Ascending aorta (tissue), 2 donors: ENCODE results near the gene SLC38A9. TPM values are rescaled to one million over a fixed set of nuclear protein-coding genes. Genes with fewer than 3 reads are reported as not detected.
"Not testable (repeated sequence)": the region's sequence is repeated elsewhere in the genome, so short reads cannot be mapped to it uniquely, and the experiment has no call there.

Experiments
- DNase-seq, 2 donors: peaks; one replicate each; pipeline ENCODE4 v3.0.0-alpha.2; 2019; ENCODE audit warnings: low spot score in 2 of 2
- H3K27ac ChIP-seq, 2 donors: fragments of 200-600 bp; sonication (generic); one replicate each; pipeline ENCODE4 v1.5.1; 2016 to 2017; ENCODE audit warnings: mild to moderate bottlenecking in 1 of 2
- H3K27me3 ChIP-seq: fragments of 200-600 bp; sonication (generic); one replicate; pipeline ENCODE4 v1.5.1; 2017
- H3K36me3 ChIP-seq, 2 donors: fragments of 200-600 bp; sonication (generic); one replicate each; pipeline ENCODE4 v1.5.1; 2016
- H3K4me1 ChIP-seq, 2 donors: fragments of 200-600 bp; sonication (generic); one replicate each; pipeline ENCODE4 v1.5.1; 2016 to 2017; ENCODE audit warnings: mild to moderate bottlenecking in 1 of 2
- H3K4me3 ChIP-seq, 2 donors: fragments of 200-600 bp; sonication (generic); one replicate each; pipeline ENCODE4 v1.5.1; 2016 to 2017; ENCODE audit warnings: mild to moderate bottlenecking in 1 of 2
- H3K9me3 ChIP-seq, 2 donors: fragments of 200-600 bp; sonication (generic); one replicate each; pipeline ENCODE4 v1.5.1; 2016
- CTCF ChIP-seq, 3 experiments: fragments of 200-600 bp in 2 of 3; fragments of 450-650 bp in 1 of 3; sonication (generic) in 2 of 3; IDR thresholded peaks; one replicate each; pipeline ENCODE4 v1.5.1; 2016 to 2019; ENCODE audit warnings: antibody characterized with exemption in 3 of 3, mild to moderate bottlenecking in 1 of 3, moderate library complexity in 1 of 3
- intact Hi-C: fragments of 100-400 bp; cut with DNase I; formaldehyde crosslinking; loops from one replicate; pipeline ENCODE4 v1.15.1; 2023
- total RNA-seq: library from RNA; depleted of rRNA; stranded (reverse); fragments of >200 nt; gene quantifications from one replicate; pipeline ENCODE4 v1.1.0, GENCODE V29; 2016

Gene SLC38A9
- total RNA-seq, 1 donor from 2014 or later, result 1.8 TPM

- intact Hi-C loops, result no loop called here
- Histone ChIP-seq H3K9me3 (no peaks in the 10 kb centered on the region), H3K4me3 (no peak overlapping the region), H3K36me3 (peaks cover 5 to 13% of the 10 kb centered on the region in 2 donors), H3K27ac (no peak overlapping the region), H3K4me1 (peaks cover 2 to 5% of the 10 kb centered on the region in 2 donors), H3K27me3 (no peaks in the 10 kb centered on the region)
- no peak for TF ChIP-seq CTCF (IDR thresholded peaks at IDR 0.05)
- DNase-seq, result no peak
Measured at GRCh38 chr5:55706230-55706629, 5.9 kb downstream of the SLC38A9 start.

- intact Hi-C loops, result no loop called here
- Histone ChIP-seq H3K27me3 (no peaks in the 10 kb centered on the region), H3K27ac (no peak overlapping the region), H3K36me3 (peaks cover 5 to 8% of the 10 kb centered on the region in 2 donors), H3K9me3 (no peaks in the 10 kb centered on the region), H3K4me1 (no peaks in the 10 kb centered on the region), H3K4me3 (no peak overlapping the region)
- no peak for TF ChIP-seq CTCF (IDR thresholded peaks at IDR 0.05)
- DNase-seq, result no peak
Measured at GRCh38 chr5:55702598-55703345, 9.4 kb downstream of the SLC38A9 start.

GRCh38 chr5:55701462-55702103 lies 10.5 kb downstream of the SLC38A9 start:
- Histone ChIP-seq H3K9me3 (no peaks in the 10 kb centered on the region), H3K27ac (no peak overlapping the region), H3K4me3 (no peak overlapping the region), H3K4me1 (no peaks in the 10 kb centered on the region), H3K36me3 (peaks cover 0 to 8% of the 10 kb centered on the region in 2 donors), H3K27me3 (no peaks in the 10 kb centered on the region)
- no peak for DNase-seq
- intact Hi-C loops, result no loop called here
- TF ChIP-seq CTCF (IDR thresholded peaks at IDR 0.05), result no peak

- DNase-seq, result no peak
- Histone ChIP-seq H3K27ac (no peak overlapping the region), H3K27me3 (no peaks in the 10 kb centered on the region), H3K4me3 (no peak overlapping the region), H3K36me3 (peaks cover 0 to 8% of the 10 kb centered on the region in 2 donors), H3K4me1 (no peaks in the 10 kb centered on the region), H3K9me3 (no peaks in the 10 kb centered on the region)
- intact Hi-C loops, result no loop called here
- TF ChIP-seq CTCF (IDR thresholded peaks at IDR 0.05), result no peak
Measured at GRCh38 chr5:55700745-55701144, 11.4 kb downstream of the SLC38A9 start.

GRCh38 chr5:55699041-55699688 lies 13.0 kb downstream of the SLC38A9 start:
- Histone ChIP-seq H3K4me3 (no peak overlapping the region), H3K9me3 (no peaks in the 10 kb centered on the region), H3K4me1 (no peaks in the 10 kb centered on the region), H3K27me3 (no peaks in the 10 kb centered on the region), H3K27ac (no peak overlapping the region), H3K36me3 (peaks cover 0 to 8% of the 10 kb centered on the region in 2 donors)
- TF ChIP-seq CTCF (IDR thresholded peaks at IDR 0.05), result no peak
- DNase-seq, result no peak
- intact Hi-C loops, result no loop called here

- H3K27ac ChIP-seq, H3K36me3 ChIP-seq, H3K9me3 ChIP-seq, H3K4me1 ChIP-seq, intact Hi-C loops, H3K27me3 ChIP-seq, DNase-seq, H3K4me3 ChIP-seq: not testable (repeated sequence)
Measured at GRCh38 chr5:55696704-55697103, 15.4 kb downstream of the SLC38A9 start.
